Fibroblast of skin of left biceps (primary cell): ENCODE results near the gene PPIL3.
A peak's percentile ranks its signal among the peaks of the same experiment; 100 is the strongest.
"Not testable (repeated sequence)": the region's sequence is repeated elsewhere in the genome, so short reads cannot be mapped to it uniquely, and the experiment has no call there.

Experiments used
- DNase-seq, 2 experiments: peaks; one replicate each; pipeline ENCODE4 v3.0.0-alpha.2; 2013; ENCODE audit warnings: low read depth in 2 of 2

The PPIL3 gene

DNA sequence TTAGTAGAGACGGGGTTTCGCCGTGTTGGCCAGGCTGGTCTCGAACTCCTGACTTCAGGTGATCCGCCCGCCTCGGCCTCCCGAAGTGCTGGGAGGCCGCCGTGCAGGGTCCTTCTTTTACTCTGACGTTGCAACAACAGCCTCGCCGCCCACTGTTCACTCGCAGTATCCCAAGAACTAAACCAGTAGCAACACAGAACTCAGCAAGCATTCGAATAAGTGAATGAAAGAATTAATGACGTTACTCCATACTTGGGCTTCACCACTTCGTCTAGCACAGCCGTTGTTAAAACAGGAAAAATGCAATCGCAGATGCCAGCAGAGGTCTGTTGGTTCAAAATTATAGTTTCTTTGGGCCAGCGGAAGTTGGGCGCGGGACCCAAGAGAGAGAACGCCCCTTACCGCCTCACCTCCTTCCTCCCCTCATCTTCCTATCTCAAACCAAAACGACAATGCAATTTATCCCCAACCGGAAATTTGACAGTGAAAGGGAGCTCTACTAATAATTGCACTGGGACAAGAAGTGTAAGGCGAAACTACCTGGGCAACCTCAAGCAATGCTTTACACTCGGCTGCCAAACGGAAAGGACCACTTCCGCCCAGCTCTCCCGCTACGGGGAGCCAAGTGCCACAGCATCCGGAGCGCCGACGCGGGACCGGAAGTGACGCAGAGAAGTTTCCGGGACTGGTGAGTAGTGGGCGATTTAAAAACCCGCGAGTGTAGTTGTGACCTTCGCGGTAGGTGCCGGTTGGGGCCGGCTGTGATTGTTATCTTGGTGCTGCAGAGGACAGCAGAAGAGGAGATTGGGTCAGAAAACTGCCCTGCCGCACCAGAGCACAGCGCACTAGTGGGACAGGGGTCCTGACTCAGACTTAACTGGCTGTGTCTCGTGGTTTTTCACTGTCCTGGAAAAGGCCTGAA is at the start of gene PPIL3, which contains the start of gene NIF3L1:
Gene PPIL3 (minus strand): TSS at position 374 of the 922 bp plus-strand sequence. CDS start 1,462 bp downstream, outside the sequence.
Gene NIF3L1 (plus strand): TSS at position 668 of the 922 bp plus-strand sequence. CDS start 2,573 bp downstream, outside the sequence.
- DNase-seq, result peak; percentile 94 to 95

DNA sequence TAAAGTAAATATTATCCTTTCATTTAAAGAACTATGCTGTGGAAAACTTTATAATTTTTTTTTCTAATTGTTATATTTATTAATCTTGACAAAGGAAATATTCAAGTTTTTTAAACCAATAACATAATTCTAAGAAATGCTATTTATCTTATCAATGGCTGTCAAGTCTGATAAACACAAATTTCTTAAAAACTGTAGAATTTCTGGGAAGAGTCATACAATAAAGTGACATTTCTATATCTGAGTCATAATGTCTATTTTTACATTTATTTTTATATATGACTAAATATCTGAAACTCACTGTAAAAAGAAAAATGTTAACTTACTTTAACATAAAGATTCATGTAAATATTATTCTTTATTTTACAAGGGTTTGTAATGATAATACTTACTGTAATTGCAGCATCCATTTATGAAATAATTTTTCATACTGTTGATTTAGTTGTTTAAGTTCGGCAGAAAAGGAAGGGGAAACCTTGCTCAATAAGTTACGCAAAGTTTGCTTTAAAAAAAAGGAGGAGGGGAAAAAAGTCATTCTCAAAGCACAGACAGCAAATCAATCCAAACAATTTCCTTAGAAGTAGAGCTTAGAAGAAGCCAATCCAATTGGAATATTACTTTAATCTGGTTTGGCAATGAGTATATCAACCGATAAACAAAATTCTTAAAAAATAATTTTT is 42.2 kb upstream of the PPIL3 start:
- no peak for DNase-seq

- DNase-seq, result no peak
These were observed 40.7 kb upstream of the PPIL3 start for GRCh38 chr2:200929334-200930249.

GRCh38 chr2:200922439-200922838 is 33.6 kb upstream of the PPIL3 start:
- no peak for DNase-seq

GRCh38 chr2:200913654-200914053 is 24.8 kb upstream of the PPIL3 start:
- peak in 1 of 2 experiments; percentile 16 for DNase-seq

DNA sequence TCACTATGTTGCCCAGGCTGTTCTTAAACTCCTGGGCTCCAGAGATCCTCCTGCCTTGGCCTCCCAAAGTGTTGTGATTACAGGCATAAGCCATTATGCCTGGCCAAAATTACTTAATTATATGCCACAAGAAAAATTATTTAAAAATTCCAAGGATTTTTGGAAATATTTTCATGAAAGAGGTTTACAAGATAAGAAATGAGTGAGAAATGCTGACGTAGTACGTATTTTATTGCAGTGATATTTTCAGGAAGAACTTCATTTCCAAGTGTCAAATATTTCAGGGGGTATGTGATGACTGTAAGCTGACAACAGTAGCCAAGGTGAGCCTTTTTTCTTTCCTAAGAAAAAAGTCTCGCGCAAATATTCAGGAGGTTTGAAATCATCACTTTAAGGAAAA is 21.1 kb upstream of the PPIL3 start:
- DNase-seq, result no peak

DNA sequence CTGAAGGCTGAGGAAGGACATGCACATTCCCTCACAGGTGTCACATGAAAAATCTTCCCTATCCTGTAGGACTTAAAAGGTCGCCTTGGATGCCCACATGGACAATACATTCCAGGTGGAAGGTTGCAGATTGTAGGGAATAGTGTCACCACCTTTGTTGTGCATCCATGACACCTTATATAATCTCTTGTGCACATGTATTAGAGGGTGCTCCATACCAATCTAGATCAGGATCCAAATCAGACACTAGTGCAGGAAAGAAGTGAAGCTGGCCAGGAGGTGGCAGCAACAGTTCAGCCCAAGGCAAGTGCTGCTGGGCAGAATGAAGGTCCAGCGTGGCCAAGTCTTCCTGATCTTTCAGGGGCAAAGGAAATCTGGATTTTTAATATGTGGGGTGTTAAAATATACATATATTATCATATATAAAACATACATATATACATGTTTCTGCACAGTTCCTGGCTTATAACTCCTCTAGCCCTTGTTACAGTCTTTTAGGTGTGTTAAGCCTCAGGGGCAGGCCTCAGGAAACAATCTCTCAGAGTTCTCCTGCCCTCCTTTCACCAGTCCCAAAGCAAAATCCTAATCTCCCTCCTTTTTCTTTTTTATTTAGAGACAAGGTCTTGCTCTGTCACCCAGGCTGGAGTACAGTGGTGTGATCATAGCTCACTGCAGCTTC is 16.9 kb upstream of the PPIL3 start:
- DNase-seq, result peak in 1 of 2 experiments; percentile 10

DNA sequence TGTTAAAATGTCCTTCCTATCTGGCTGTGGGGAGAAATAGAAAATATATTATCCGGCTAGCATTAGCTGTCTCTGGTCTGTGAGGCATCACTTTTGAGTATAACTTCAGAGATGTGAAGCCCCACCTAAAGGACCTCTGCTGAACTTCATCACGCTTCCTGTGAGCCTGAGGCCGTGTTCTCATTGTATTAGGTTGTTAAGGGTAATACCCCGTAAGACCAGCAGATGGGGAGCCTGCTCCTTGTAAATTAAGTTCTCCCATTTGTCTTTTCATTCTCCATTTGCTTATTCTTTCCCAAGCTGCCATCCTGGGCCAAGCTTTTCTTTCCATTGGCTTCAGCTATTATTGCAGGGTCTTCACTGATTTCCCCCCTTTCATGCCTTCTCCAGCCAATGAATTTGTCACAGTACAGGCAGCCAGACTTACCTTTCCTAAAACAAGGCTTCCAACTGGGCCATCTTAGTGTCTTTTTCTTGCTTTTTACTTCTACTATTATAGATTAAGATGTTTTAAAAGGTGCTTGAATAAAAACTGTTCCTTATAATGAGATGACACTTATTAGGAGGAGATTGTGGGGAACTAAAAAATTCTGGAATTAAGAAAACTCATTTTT is 12.7 kb upstream of the PPIL3 start:
- peak; percentile 58 to 68 for DNase-seq

DNA sequence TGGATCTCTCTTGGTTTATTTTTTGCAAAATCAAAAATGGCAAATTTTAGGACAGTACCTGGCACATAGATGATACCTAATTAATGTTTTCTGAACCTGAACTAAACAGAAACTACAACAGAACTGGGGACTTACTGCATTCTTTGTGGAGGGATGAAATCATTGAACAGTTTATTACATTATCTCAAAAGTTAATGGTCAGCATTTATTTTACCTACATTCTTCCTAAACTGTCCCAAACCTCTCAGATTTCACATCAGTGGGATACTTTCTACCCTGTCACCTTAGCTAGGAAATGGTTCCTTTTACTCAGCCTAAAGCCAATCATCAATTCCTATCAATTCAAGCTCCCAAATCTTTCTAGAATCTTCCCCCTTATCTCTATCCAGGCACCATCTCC is 10.6 kb upstream of the PPIL3 start:
- no peak for DNase-seq

DNA sequence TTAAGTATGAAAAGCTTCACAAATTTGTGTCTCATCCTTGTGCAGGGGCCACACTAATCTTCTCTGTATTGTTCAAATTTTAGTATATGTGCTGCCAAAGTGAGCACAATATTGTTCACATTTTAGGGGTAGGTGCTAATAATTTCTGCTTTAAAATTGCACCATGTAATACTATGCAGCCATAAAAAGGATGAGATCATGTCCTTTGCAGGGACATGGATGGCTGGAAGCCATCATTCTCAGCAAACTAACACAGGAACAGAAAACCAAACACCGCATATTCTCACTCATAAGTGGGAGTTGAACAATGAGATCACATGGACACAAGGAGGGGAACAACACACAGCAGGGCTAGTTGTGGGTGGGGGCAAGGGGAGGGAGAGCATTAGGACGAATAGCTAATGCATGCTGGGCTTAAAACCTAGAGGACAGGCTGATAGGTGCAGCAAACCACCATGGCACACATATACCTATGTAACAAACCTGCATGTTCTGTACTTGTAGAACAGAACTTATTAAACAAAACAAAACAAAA is 7.1 kb downstream of the PPIL3 start:
- DNase-seq, result not testable (repeated sequence)

GRCh38 chr2:200878289-200878880 is 10.5 kb downstream of the PPIL3 start:
- DNase-seq, result no peak

GRCh38 chr2:200877443-200877842 is 11.4 kb downstream of the PPIL3 start:
- DNase-seq, result no peak

DNA sequence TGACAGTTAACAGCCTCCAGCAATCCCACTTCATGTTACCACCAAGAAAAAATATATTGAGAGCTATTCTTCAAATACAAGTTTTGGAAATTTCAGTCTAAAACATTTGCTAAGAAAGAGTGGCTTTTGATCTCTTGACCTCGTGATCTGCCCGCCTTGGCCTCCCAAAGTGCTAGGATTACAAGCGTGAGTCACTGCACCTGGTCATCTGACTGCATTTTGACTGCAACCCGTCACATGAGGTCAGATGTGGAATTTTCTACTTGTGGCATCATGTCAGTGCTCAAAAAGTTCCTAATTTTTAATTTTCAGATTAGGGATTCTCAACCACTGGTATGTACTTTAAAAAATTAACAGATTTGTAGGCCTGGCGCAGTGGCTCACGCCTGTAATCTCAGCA is 15.3 kb downstream of the PPIL3 start:
- DNase-seq, result no peak

DNA sequence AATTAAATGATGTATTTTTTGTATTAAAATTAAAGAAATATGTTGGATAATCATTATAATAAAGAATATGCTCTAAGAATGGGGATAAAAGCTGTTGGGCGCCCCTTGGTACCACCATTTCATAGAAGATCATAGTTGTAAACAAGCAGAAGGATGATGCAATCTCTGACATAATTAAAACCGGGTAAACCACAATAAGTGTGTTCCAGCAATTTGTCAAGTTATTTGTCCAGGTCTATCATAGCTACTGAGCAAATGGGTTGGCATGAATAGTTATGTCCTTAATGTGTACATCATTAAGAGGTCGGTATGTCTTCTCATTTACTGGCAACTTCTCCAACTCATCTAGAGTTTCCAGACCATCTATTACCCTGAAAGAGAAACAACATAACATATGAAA is 17.7 kb downstream of the PPIL3 start:
- no peak for DNase-seq

DNA sequence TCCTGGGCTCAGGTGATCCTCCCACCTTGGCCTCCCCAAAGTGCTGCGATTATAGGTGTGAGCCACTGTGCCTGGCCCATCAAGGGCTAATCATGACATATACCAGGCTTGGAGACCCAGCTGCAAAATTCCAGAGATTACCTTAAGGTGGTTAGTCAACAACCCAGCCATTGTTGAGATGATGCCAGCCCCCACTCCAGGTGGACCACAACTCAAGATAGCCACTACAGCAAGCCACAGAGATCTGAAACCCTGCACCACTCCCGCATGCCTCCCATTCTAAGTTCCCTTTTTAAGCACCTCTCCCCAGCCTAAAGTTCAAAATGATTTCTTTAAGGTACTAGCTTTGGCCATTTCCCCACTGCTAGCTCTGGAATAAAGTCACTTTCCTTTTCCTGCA is 19.9 kb downstream of the PPIL3 start:
- no peak for DNase-seq

DNA sequence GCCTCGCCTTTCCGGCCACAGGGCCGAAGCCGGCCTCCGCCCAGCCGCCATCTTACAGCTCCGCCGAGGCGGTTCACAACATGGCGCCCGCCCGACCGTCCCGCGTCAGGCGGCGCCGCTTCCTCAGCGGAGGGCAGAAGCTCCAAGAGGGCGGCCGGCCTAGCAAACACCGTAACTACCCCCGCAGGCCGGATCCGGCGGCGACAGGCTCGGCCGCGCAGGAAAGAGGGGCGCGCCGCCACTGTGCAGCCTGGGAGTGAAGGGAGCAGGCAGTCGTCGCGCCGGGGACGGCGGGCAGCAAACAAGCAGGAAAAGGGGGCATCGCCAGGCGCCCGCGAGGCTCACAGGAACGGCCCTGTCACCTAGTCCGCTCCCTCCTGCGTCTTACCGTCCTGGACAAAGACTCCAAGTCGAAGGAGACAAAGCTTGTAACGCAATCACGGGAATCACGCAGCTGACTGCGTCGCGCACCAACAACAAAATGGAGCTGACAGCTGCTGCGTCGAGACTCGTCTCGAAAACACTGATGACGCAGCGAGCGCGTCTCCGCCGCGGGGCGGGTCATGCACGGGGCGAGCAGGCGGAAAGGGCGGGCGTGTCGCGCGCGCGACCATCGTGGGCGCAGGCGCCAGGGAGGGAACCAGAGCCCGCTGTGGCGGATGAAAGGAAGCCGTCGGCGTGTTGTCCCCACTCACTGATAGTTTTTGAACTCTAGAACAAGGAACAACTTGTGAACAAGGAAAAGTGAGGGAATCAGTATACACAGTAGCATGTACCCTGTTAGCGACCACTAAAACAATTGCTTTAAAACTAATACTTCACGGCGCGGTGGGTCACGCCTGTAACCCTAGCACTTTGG is 24.5 kb downstream of the PPIL3 start, which contains the start of gene CLK1:
Gene CLK1 (minus strand): TSS at position 483 of the 859 bp plus-strand sequence. CDS start 2,796 bp downstream, outside the sequence.
- peak; percentile 71 to 80 for DNase-seq

DNA sequence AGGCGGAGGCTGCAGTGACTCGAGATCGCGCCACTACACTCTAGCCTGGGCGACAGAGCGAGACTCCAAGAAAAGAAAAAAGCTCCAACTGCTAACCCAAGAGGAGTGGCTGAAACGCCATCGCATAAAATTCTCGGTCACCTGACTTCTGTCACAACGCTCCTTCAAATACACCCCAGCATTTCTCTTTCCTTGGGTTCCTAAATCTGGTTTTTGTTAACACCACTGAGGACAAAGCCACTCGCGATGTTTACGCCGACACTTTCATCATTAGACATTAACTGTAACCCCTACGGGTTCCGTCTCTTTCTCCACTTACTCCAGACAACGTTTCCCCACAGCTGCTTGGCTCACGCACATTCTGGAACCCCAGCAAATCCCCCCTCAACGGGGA is 25.1 kb downstream of the PPIL3 start:
- DNase-seq, result no peak

DNA sequence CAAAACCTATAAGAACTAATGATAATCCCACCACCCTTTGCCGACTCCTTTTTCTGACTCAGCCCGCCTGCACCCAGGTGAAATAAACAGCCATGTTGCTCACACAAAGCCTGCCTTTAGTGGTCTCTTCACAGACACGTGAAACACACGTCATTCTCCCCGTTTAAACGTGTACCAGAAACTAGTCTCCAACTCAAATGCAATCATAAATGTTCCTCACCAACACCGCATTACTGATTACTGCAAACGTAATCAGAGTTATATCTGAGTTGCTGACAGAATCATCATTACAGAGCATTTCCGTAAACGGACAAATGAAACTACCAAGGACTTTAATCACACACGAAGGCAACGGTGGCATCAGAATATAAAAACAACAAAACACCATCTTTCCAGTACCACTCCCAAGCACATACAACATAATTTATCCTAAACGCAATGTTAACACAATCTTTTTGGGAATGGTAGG is 26.3 kb downstream of the PPIL3 start:
- DNase-seq, result no peak
